Measurements from ENCODE around the gene AGPS. TPM values are rescaled to one million over a fixed set of nuclear protein-coding genes. Genes with fewer than 3 reads are reported as not detected.

AGPS gene
- total and polyA plus RNA-seq, 2 of the 13 experiments (the other 11 are each of a cell fraction or from before 2014, with no cell fraction given): 39.4 to 99.0 TPM

DNA sequence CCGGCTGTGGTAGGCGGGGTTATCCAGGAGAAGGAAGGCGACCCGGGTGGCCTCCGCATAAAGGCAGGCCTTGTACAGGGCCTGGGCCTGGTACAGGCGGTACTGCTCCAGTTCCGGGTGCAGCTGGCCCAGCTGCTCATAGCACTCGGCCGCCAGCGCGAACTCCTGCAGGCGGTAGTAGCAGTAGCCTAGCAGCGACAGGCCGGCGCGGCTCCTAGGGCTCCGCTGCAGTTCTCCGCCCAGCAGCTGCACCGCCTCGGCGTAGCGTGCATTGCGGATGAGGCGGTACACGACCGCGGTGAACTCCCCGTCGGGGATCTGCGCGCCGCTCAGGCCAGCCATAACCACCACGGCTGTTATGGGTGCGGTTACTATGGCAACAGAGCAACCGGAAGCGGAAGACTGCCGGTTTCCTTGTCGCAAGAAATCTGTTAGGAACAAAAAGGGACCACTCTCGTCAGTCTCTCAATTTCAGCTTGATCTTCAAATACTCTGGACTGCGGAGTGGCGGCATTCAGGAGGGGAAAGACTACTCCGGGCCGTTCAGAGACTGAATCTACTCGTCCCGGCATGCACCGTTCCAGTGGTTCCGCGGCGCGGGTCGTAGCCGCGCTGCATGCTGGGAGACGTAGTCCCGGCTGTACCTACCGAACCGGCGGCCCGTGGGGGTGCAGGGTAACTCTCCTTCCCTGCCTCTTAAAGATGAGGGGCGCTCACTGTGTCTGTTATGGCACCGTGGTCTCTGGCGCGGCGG lies 160.0 kb downstream of the AGPS start (continued):
- TF ChIP-seq, protein P1, sequence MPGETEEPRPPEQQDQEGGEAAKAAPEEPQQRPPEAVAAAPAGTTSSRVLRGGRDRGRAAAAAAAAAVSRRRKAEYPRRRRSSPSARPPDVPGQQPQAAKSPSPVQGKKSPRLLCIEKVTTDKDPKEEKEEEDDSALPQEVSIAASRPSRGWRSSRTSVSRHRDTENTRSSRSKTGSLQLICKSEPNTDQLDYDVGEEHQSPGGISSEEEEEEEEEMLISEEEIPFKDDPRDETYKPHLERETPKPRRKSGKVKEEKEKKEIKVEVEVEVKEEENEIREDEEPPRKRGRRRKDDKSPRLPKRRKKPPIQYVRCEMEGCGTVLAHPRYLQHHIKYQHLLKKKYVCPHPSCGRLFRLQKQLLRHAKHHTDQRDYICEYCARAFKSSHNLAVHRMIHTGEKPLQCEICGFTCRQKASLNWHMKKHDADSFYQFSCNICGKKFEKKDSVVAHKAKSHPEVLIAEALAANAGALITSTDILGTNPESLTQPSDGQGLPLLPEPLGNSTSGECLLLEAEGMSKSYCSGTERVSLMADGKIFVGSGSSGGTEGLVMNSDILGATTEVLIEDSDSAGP (CRISPR knock-in tag; IDR thresholded peaks at IDR 0.05; ENCODE audit: borderline replicate concordance): peak; percentile 87
- TF ChIP-seq ZNF549 (CRISPR knock-in tag; IDR thresholded peaks at IDR 0.05): no peak
- TF ChIP-seq ZBTB21 (CRISPR knock-in tag; IDR thresholded peaks at IDR 0.05): no peak
- TF ChIP-seq, protein P2, sequence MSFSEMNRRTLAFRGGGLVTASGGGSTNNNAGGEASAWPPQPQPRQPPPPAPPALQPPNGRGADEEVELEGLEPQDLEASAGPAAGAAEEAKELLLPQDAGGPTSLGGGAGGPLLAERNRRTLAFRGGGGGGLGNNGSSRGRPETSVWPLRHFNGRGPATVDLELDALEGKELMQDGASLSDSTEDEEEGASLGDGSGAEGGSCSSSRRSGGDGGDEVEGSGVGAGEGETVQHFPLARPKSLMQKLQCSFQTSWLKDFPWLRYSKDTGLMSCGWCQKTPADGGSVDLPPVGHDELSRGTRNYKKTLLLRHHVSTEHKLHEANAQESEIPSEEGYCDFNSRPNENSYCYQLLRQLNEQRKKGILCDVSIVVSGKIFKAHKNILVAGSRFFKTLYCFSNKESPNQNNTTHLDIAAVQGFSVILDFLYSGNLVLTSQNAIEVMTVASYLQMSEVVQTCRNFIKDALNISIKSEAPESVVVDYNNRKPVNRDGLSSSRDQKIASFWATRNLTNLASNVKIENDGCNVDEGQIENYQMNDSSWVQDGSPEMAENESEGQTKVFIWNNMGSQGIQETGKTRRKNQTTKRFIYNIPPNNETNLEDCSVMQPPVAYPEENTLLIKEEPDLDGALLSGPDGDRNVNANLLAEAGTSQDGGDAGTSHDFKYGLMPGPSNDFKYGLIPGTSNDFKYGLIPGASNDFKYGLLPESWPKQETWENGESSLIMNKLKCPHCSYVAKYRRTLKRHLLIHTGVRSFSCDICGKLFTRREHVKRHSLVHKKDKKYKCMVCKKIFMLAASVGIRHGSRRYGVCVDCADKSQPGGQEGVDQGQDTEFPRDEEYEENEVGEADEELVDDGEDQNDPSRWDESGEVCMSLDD (CRISPR knock-in tag; IDR thresholded peaks at IDR 0.05; ENCODE audit: borderline replicate concordance): no peak; the same call in 1 of the 2 replicates
- peak; percentile 86 for TF ChIP-seq ZNF501 (CRISPR knock-in tag; IDR thresholded peaks at IDR 0.05)
- peak; percentile 75 for TF ChIP-seq ZGPAT (CRISPR knock-in tag; IDR thresholded peaks at IDR 0.05)
- TF ChIP-seq, protein P3, sequence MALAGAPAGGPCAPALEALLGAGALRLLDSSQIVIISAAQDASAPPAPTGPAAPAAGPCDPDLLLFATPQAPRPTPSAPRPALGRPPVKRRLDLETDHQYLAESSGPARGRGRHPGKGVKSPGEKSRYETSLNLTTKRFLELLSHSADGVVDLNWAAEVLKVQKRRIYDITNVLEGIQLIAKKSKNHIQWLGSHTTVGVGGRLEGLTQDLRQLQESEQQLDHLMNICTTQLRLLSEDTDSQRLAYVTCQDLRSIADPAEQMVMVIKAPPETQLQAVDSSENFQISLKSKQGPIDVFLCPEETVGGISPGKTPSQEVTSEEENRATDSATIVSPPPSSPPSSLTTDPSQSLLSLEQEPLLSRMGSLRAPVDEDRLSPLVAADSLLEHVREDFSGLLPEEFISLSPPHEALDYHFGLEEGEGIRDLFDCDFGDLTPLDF (CRISPR knock-in tag; IDR thresholded peaks at IDR 0.05): peak; percentile 79; the same call in 1 of the 2 replicates
- TF ChIP-seq, protein P4, sequence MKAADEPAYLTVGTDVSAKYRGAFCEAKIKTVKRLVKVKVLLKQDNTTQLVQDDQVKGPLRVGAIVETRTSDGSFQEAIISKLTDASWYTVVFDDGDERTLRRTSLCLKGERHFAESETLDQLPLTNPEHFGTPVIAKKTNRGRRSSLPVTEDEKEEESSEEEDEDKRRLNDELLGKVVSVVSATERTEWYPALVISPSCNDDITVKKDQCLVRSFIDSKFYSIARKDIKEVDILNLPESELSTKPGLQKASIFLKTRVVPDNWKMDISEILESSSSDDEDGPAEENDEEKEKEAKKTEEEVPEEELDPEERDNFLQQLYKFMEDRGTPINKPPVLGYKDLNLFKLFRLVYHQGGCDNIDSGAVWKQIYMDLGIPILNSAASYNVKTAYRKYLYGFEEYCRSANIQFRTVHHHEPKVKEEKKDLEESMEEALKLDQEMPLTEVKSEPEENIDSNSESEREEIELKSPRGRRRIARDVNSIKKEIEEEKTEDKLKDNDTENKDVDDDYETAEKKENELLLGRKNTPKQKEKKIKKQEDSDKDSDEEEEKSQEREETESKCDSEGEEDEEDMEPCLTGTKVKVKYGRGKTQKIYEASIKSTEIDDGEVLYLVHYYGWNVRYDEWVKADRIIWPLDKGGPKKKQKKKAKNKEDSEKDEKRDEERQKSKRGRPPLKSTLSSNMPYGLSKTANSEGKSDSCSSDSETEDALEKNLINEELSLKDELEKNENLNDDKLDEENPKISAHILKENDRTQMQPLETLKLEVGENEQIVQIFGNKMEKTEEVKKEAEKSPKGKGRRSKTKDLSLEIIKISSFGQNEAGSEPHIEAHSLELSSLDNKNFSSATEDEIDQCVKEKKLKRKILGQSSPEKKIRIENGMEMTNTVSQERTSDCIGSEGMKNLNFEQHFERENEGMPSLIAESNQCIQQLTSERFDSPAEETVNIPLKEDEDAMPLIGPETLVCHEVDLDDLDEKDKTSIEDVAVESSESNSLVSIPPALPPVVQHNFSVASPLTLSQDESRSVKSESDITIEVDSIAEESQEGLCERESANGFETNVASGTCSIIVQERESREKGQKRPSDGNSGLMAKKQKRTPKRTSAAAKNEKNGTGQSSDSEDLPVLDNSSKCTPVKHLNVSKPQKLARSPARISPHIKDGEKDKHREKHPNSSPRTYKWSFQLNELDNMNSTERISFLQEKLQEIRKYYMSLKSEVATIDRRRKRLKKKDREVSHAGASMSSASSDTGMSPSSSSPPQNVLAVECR (CRISPR knock-in tag; IDR thresholded peaks at IDR 0.05; ENCODE audit: borderline replicate concordance): peak; percentile 97
- TF ChIP-seq CBX2 (IDR thresholded peaks at IDR 0.05; ENCODE audit: low read depth, low read length): no peak
- TF ChIP-seq CBX2 (CRISPR knock-in tag; IDR thresholded peaks at IDR 0.05; ENCODE audit: low read depth): no peak
- no peak for TF ChIP-seq NBN (conservative IDR thresholded peaks at IDR 0.05)
- TF ChIP-seq HES4 (CRISPR knock-in tag; IDR thresholded peaks at IDR 0.05; ENCODE audit: borderline replicate concordance): peak; percentile 83
- no peak for TF ChIP-seq CHCHD3 (CRISPR knock-in tag; IDR thresholded peaks at IDR 0.05)
